Ammon's horn (tissue), 1 donor: ENCODE data around the gene ANXA2R.
A peak's percentile ranks its signal among the peaks of the same experiment; 100 is the strongest.
"Not testable (repeated sequence)": the region's sequence is repeated elsewhere in the genome, so short reads cannot be mapped to it uniquely, and the experiment has no call there.

Experiments used
- DNase-seq: peaks from one replicate; pipeline ENCODE4 v3.0.0-alpha.2; 2016; ENCODE audit warnings: low spot score

Gene ANXA2R

DNA sequence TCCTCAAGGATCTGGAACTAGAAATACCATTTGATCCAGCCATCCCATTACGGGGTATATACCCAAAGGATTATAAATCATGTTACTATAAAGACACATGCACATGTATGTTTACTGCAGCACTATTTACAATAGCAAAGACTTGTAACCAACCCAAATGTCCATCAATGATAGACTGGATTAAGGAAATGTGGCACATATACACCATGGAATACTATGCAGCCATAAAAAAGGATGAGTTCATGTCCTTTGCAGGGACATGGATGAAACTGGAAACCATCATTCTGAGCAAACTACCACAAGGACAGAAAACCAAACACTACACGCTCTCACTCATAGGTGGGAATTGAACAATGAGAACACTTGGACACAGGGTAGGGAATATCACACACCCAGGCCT, 19.9 kb upstream of the ANXA2R start:
- DNase-seq, result not testable (repeated sequence)

DNA sequence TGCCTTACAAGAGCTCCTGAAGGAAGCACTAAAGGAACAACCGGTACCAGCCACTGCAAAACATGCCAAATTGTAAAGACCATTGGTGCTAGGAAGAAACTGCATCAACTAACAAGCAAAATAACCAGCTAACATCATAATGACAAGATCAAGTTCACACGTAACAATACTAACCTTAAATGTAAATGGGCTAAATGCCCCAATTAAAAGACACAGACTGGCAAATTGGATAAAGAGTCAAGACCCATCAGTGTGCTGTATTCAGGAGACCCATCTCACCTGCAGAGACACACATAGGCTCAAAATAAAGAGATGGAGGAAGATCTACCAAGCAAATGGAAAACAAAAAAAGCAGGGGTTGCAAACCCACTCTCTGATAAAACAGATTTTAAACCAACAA, 15.0 kb upstream of the ANXA2R start:
- DNase-seq, result not testable (repeated sequence)

DNA sequence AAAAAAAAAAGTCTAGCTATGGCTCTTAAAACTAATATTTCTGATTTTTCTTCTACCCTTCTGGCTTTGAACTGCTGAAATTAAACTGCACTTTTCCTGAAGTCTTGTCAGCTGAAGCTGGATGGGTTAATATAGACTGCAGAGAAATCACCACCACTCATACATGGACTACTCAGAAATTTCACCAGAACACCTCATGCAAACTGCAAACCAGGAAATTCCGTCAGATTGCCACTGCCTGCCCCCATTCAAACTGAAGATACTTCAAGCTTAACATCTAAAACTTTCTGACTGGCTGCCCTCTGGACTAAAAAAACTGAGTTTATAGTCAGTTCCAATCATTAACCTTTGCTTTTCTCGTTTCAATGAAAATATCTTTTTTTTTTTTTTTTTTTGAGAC, 11.6 kb upstream of the ANXA2R start:
- DNase-seq, result no peak

DNA sequence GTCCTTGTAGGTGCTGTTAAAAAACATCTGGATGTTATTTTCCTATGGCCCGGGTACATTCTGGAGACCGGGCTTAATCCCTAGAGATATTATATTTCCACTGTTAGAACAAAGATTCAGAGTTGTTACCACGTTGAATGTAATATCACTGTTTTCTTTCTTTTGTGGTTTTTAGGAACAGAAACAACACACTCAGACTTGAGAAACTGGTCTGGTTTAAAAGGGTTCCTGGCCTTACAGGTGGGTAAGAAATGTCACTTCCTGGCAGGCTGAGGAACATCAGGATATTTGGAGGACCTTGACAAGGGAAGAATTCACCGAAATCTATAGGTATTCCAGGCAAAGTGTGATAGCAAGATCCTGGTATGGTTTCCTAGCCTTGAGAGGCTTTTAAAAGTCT, 10.3 kb upstream of the ANXA2R start:
- no peak for DNase-seq

GRCh38 chr5:43049236-43049635, 9.1 kb upstream of the ANXA2R start:
- DNase-seq, result no peak

DNA sequence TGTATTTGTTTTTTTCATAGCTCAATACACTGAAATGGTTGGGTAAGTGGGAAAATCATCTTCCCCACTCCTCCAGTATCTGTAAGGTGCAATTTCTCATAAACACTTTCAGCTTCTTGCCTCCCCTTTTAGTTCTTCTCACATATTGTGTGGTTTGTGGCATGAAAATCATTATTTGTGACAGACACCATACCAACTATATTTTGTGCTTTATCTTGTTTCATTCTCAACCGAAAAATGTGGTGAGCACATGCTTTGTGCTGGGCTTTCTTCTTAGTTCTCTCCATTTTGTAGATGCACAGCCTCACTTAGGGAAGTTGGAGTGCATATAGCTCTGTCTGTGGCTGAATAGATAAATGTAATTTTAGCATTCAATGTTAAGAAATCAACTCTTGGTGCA, 6.4 kb upstream of the ANXA2R start:
- no peak for DNase-seq

DNA sequence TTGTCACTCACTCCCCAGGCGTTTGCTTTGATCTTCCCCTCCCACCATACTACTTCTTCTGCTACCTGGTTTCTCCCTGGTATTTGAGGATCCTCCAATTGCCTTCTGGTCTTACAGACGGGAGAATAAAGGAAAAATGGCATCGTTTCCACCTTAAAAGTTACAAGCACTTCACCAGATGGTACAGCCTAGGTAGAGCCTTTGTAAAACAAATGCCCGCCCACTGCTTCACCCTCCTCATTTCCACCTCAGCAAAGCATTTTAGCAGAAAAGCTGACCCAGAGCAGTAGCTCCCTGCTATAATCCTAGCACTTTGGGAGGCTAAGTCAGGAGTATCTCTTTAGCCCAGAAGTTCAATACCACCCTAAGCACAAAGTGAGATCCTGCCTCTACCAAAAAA, 5.1 kb upstream of the ANXA2R start:
- DNase-seq, result no peak

- DNase-seq, result no peak
Observed at GRCh38 chr5:43044181-43044914, 4.2 kb upstream of the ANXA2R start.

DNA sequence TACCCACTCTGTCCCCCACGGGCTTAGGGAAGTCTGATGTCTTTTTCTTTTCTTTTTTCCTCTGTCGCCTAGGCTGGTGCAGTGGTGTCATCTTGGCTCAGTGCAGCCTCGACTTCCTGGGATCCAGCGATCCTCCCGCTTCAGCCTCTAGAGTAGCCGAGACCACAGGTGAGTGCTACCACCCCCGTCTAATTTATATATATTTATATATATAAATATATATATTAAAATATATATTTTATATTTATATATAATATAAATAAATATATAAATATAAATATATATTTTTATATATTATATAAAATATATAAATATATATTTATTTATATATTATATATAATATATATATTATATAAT, 3.3 kb upstream of the ANXA2R start:
- no peak for DNase-seq

DNA sequence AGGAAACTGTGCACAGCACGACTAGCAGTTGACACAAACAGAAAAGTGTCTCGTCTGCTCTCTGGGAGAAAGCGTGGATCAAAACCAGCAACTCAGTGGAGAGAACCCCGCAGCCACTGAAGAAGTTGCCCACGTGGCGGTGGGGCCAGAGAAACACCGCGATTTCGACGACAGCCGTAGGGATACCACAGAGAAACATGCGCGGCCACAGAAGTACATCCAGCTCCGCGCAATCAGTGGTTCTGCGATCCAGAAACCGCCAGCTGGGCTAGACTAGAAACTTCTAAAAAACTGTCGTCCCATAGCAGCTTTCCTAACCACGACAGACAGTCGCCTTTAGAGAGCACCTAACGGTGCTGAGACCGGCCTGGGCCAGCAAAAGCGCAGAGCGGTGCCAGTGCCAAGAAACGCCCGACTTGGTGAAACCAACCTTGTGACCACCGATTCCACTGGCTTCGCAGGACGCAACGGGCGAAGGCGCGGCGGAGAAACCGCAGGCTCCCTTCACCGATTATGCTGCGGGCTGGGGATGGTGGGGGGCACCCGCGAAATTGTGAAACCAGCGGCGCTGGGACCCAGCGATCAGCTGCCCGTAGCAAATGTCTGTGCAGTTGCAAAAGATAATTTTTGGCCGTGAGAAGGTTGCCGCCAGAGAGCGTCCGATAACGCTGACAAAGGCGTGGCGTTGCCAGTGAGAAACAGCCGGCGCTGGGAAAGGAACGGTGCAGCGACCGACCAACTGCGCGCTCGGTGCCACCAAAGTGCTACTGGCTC, 2.7 kb upstream of the ANXA2R start:
- peak; percentile 71 for DNase-seq

DNA sequence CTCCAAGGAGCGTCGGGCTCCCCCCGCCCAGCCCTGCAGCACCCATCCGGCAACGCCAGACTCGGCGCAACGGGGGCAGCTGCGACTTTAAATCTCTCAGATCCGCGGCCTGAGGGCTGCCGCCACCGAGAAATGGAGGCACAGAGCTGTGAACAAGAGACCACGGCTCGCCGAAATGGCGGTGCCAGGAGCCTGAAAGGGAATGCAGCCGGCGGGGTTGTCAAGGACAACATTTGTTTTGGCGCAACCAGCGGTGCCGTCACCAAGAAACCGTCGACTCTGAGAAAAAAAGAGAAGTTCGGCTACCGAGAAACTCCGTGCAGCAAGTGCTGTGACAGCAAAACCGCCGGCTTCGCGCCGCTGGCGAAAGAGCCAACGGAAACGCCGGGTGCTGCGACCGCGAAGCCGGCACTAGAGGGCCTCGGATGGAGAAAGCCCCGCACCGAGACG, 2.1 kb upstream of the ANXA2R start:
- DNase-seq, result no peak

DNA sequence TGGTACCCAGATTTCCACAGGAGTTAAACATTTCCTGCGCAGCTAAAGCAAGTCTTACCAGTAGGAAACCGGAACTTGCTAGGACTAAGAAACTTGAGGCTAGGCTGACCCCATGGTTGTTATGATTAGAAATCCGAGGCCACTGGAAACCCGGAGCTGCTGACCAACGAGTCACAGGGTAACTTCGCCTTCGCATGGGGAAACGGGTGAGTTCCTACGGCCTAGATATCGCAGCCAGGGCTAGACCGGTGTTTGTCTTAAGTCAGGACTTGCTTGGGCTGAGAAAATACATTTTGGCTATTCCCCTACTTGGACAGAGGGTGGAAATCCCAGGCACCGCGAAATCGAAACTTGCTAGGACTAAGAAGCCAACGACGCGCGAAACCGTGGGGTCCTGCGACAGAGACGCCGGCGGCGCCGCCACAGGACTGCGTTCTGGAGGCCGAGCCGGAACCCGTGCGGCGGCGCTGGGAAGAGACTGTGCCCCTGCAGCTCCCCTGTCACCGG, 1.6 kb upstream of the ANXA2R start:
- DNase-seq, result peak; percentile 65

DNA sequence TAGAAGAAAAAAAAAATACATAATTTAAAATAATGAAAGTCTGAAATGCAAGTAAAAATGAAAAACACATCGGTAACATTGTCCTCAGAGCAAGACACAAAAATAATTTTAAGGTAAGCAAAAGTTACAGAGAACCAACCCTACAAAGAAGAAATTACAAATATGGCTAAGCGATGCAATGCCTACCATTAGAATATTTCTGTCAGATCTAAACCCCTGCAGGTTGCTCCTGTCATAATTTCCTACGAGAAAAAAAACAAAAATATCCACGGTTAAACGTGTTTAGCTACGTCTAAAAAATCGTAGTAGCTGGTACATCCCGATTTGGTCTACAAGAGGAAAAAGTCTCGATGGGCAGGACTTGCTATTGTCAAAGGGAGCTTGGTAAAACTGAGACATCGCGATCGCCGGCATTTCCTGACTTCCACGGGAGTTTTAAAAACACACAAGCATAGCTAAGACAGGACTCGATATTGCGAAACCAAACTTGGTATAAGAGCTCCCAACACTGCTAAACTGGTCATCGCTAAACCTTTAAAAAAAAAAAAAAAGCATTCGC, 1.1 kb upstream of the ANXA2R start:
- no peak for DNase-seq

GRCh38 chr5:43039471-43040286, 440 bp downstream of the ANXA2R start:
- peak; percentile 71 for DNase-seq

DNA sequence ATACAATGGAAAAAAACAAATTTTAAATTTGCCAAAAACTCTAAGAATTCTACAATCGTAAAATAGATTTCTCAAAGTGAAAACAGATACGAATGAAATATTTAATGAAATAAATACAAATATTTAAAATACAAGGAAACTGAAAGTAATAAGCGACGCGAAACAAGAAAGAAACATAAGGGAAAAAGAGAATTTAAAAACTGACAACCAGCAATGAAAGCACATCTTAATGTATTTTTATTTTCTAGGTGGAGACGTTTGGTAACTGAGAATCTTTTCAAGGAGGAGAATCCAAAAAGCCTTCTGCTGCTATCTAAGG, 1.0 kb downstream of the ANXA2R start:
- DNase-seq, result no peak

DNA sequence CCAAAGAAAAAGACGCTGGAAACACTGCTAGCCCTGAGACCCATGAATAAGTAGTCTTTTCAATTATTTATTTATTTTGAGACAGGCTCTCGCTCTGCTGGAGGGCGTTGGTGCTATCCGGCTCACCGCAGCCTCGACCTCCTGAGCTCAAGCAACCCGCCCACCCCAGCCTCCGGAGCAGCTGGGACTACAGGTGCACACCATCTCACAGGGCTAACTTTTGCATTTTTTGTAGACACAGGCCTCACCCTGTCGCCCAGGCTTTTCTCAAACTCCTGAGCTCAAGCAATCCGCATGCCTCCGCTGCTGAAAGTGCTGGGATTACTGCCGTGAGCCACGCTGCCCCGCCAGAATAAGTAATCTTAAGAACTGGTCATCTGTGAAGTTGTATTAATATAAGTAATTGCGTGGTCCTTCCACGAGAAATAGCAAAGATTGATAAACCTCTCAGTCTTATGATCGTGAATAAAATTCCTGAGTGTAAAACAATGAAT, 1.6 kb downstream of the ANXA2R start:
- DNase-seq, result no peak

GRCh38 chr5:43037636-43038495, 2.3 kb downstream of the ANXA2R start:
- DNase-seq, result no peak

DNA sequence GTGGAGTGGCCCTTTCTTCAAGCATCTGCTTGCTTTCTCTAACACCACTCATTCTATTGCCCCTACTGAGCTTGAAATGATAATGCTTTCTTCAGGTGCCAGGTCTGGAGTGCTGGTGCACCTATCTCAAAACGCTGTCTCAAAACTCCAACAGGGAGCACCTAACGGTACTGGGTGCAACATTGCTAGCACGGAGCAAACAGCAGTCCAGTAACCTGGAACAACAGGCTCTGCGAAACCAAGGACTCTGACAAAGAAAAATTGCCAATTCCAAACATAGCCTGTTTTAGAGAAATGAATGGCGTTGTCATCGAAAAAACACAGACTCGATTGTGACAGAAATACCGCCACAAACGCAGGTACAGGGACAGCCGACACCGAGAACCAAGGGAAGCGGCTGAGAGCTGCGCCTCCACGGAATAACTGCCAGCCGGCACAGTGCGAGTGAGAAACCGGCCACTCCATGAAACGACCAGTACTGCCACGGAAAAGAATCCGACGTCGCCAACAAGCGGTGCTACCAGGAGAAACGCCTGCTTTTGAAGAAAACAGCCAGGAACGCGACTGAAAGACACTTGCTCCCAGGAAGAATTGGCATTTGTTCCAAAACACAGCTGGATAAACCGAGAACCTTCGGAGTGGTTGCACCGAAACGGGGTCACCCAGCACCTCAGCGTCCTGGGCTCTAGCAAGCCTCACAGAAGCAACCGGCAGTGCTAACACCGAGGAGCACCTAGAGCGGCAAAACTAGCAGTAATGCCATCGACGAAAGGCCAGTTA, 3.1 kb downstream of the ANXA2R start:
- DNase-seq, result no peak

- DNase-seq, result no peak
Observed at GRCh38 chr5:43036409-43036808, 3.7 kb downstream of the ANXA2R start.

DNA sequence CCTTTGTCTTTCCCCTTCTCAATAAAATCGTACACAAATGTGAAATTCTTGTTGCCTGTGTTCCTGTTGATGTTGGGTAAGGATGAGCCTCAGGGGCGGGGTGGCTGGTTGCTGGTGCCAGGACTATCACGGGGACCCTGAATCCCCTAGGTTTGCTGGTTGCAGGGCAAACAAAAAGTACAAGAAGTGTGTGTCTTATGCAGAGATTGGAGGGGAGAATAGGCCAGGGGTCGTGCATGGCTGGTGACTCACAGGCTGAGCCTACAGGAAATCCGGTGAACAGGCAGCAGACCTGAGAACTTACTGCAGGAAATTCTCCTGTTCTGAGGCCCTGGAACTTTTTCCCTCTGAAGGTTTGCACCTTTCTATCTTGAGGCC, 5.5 kb downstream of the ANXA2R start:
- DNase-seq, result no peak
